HEK293 (cell line): ENCODE measurements around the gene PIGZ.
A peak's percentile ranks its signal among the peaks of the same experiment; 100 is the strongest.

Source experiments
- CTCF ChIA-PET: fragments of 350-600 bp; formaldehyde crosslinking; extraction: SDS; loops from one replicate; lab custom pipeline; 2021; ENCODE audit warnings: antibody characterized with exemption; lab: Yijun Ruan, JAX
- POLR2A ChIA-PET: fragments of 300-600 bp; formaldehyde crosslinking; extraction: SDS; loops from one replicate; lab custom pipeline; 2020; ENCODE audit warnings: antibody characterized with exemption, inconsistent platforms; lab: Yijun Ruan, JAX
- H3K27ac ChIP-seq: fragments of 200-500 bp; sonication (Bioruptor generic); 2 replicates; pipeline ENCODE4 v1.5.1; 2014; ENCODE audit warnings: low read depth, low read length, control low read depth, inconsistent platforms; ENCODE audit errors: extremely low read depth
- H3K36me3 ChIP-seq, 2 experiments: fragments of 200-500 bp in 1 of 2; sonication (Bioruptor generic) in 1 of 2; 1 replicate in 1 of 2; 2 replicates in 1 of 2; pipeline ENCODE4 v1.5.1; 2014 to 2017; ENCODE audit warnings: inconsistent platforms in 2 of 2, low read length in 2 of 2; ENCODE audit not compliant: control insufficient read depth in 2 of 2, insufficient read depth in 1 of 2
- H3K4me1 ChIP-seq: fragments of 200-500 bp; sonication (Bioruptor generic); 2 replicates; pipeline ENCODE4 v1.5.1; 2014; ENCODE audit warnings: mild to moderate bottlenecking, low read length, inconsistent platforms; ENCODE audit not compliant: control insufficient read depth, insufficient read depth
- H3K4me3 ChIP-seq: 2 replicates; pipeline ENCODE4 v1.5.1; 2011; ENCODE audit warnings: low read depth, mild to moderate bottlenecking, control low read depth, low read length, moderate library complexity
- H3K9me3 ChIP-seq: fragments of 200-500 bp; sonication (Bioruptor generic); 2 replicates; pipeline ENCODE4 v1.5.1; 2014; ENCODE audit warnings: low read depth, low read length, inconsistent platforms; ENCODE audit not compliant: control insufficient read depth, insufficient read depth
- EGR2 ChIP-seq: fragments of 450-650 bp; formaldehyde crosslinking; IDR thresholded peaks from 2 replicates; pipeline ENCODE4 v1.5.1; 2016; ENCODE audit warnings: low read depth, missing biosample characterization, missing genetic modification characterization
- GLIS1 ChIP-seq: fragments of 450-650 bp; formaldehyde crosslinking; IDR thresholded peaks from 2 replicates; pipeline ENCODE4 v1.5.1; 2016; ENCODE audit warnings: missing biosample characterization, missing genetic modification characterization
- GLIS2 ChIP-seq: fragments of 450-650 bp; formaldehyde crosslinking; IDR thresholded peaks from 2 replicates; pipeline ENCODE4 v1.5.1; 2016; ENCODE audit warnings: missing biosample characterization, missing genetic modification characterization
- INSM2 ChIP-seq: fragments of 450-650 bp; formaldehyde crosslinking; IDR thresholded peaks from 2 replicates; pipeline ENCODE4 v1.5.1; 2016; ENCODE audit warnings: missing biosample characterization, missing genetic modification characterization
- KLF9 ChIP-seq: fragments of 450-650 bp; formaldehyde crosslinking; IDR thresholded peaks from 2 replicates; pipeline ENCODE4 v1.5.1; 2016; ENCODE audit warnings: missing biosample characterization, missing genetic modification characterization, low read depth
- SALL2 ChIP-seq: fragments of 450-650 bp; formaldehyde crosslinking; IDR thresholded peaks from 2 replicates; pipeline ENCODE4 v1.5.0; 2017; ENCODE audit warnings: missing biosample characterization, mild to moderate bottlenecking, missing genetic modification characterization, borderline replicate concordance
- SP2 ChIP-seq: fragments of 450-650 bp; formaldehyde crosslinking; IDR thresholded peaks from 2 replicates; pipeline ENCODE4 v1.5.1; 2016; ENCODE audit warnings: missing biosample characterization, missing genetic modification characterization
- TCF7L2 ChIP-seq: IDR thresholded peaks from 2 replicates; pipeline ENCODE4 v1.6.1; 2011; ENCODE audit warnings: low read depth, mild to moderate bottlenecking, inconsistent platforms, low read length, moderate library complexity, borderline replicate concordance
- TRIM28 ChIP-seq: IDR thresholded peaks from 2 replicates; pipeline ENCODE4 v1.6.1; 2011; ENCODE audit warnings: low read length, control low read depth, borderline replicate concordance
- ZBTB11 ChIP-seq: fragments of 450-650 bp; formaldehyde crosslinking; conservative IDR thresholded peaks from 2 replicates; pipeline ENCODE4 v1.5.1; 2016; ENCODE audit warnings: low read depth, missing biosample characterization, missing genetic modification characterization
- ZBTB20 ChIP-seq: fragments of 450-650 bp; formaldehyde crosslinking; IDR thresholded peaks from 2 replicates; pipeline ENCODE4 v1.5.1; 2016; ENCODE audit warnings: missing biosample characterization, missing genetic modification characterization
- ZNF157 ChIP-seq: fragments of 450-650 bp; formaldehyde crosslinking; IDR thresholded peaks from 2 replicates; pipeline ENCODE4 v1.5.1; 2016; ENCODE audit warnings: missing biosample characterization, missing genetic modification characterization
- ZNF223 ChIP-seq: fragments of 450-650 bp; formaldehyde crosslinking; IDR thresholded peaks from 2 replicates; pipeline ENCODE4 v1.5.1; 2016; ENCODE audit warnings: missing biosample characterization, missing genetic modification characterization
- ZNF335 ChIP-seq: fragments of 450-650 bp; formaldehyde crosslinking; conservative IDR thresholded peaks from 2 replicates; pipeline ENCODE4 v1.5.1; 2016; ENCODE audit warnings: missing biosample characterization, missing genetic modification characterization
- ZNF404 ChIP-seq: fragments of 450-650 bp; formaldehyde crosslinking; IDR thresholded peaks from 2 replicates; pipeline ENCODE4 v1.5.1; 2017; ENCODE audit warnings: missing biosample characterization, missing genetic modification characterization
- ZNF488 ChIP-seq: fragments of 450-650 bp; formaldehyde crosslinking; IDR thresholded peaks from 2 replicates; pipeline ENCODE4 v1.5.1; 2016; ENCODE audit warnings: missing biosample characterization, missing genetic modification characterization
- ZNF501 ChIP-seq: fragments of 450-650 bp; formaldehyde crosslinking; IDR thresholded peaks from 2 replicates; pipeline ENCODE4 v1.5.1; 2016; ENCODE audit warnings: missing biosample characterization, missing genetic modification characterization
- ZNF626 ChIP-seq: fragments of 450-650 bp; sonication (Bioruptor Pico); formaldehyde crosslinking; IDR thresholded peaks from 2 replicates; pipeline ENCODE4 v1.5.1; 2018; ENCODE audit warnings: missing biosample characterization, missing genetic modification characterization, inconsistent platforms
- ZNF677 ChIP-seq: fragments of 450-650 bp; IDR thresholded peaks from 2 replicates; pipeline ENCODE4 v1.5.0; 2018; ENCODE audit warnings: missing biosample characterization, mild to moderate bottlenecking, missing genetic modification characterization, moderate library complexity
- ZNF792 ChIP-seq: fragments of 450-650 bp; formaldehyde crosslinking; IDR thresholded peaks from 2 replicates; pipeline ENCODE4 v1.5.1; 2016; ENCODE audit warnings: missing biosample characterization, missing genetic modification characterization
- ZSCAN5A ChIP-seq: fragments of 450-650 bp; formaldehyde crosslinking; IDR thresholded peaks from 2 replicates; pipeline ENCODE4 v1.5.1; 2016; ENCODE audit warnings: missing biosample characterization, missing genetic modification characterization
- TF ChIP-seq, protein P1 (sequence below): fragments of 450-650 bp; formaldehyde crosslinking; IDR thresholded peaks from 2 replicates; pipeline ENCODE4 v1.5.1; 2016; ENCODE audit warnings: missing biosample characterization, missing genetic modification characterization
- TF ChIP-seq, protein P2 (sequence below): fragments of 450-650 bp; formaldehyde crosslinking; IDR thresholded peaks from 2 replicates; pipeline ENCODE4 v1.5.1; 2016; ENCODE audit warnings: missing biosample characterization, missing genetic modification characterization

Gene PIGZ

DNA sequence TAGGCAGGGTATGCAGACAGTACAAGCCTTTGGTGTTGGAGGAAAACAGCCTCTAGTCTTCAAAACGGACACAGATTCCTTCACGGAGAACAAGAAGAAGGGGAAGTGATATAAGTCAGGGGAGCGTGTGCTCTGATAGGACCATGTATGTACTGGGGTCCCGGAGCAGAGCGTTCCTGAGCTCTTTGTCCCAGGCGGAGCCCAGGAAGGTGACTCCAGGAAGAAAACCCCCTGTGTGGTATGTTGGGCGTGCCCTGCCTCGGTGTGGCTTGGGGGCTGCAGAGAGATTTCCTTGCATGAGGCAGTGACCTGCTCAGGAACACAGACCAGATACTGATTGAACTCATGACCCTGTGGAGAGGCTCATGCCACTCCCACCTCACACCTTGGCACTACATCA is 39.3 kb upstream of the PIGZ start:
- ChIA-PET CTCF (interaction anchor here (0.7 kb wide), 1 partner anchor 362 kb away, joined by 3 read pairs; no protein-coding TSS in a partner anchor), POLR2A (no interaction called here)
- TF ChIP-seq, protein P1, sequence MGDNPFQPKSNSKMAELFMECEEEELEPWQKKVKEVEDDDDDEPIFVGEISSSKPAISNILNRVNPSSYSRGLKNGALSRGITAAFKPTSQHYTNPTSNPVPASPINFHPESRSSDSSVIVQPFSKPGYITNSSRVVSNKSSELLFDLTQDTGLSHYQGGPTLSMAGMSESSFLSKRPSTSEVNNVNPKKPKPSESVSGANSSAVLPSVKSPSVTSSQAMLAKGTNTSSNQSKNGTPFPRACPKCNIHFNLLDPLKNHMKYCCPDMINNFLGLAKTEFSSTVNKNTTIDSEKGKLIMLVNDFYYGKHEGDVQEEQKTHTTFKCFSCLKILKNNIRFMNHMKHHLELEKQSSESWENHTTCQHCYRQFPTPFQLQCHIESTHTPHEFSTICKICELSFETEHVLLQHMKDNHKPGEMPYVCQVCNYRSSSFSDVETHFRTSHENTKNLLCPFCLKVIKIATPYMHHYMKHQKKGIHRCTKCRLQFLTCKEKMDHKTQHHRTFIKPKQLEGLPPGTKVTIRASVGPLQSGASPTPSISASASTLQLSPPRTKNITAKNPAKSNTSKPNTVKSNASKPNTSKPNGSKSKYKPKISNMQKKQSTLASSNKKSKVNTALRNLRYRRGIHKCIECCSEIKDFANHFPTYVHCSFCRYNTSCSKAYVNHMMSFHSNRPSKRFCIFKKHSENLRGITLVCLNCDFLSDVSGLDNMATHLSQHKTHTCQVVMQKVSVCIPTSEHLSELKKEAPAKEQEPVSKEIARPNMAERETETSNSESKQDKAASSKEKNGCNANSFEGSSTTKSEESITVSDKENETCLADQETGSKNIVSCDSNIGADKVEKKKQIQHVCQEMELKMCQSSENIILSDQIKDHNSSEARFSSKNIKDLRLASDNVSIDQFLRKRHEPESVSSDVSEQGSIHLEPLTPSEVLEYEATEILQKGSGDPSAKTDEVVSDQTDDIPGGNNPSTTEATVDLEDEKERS (tag by site-specific recombination), result no peak
- TF ChIP-seq ZNF501 (tag by site-specific recombination) (no peak), KLF9 (no peak), ZNF335 (tag by site-specific recombination) (no peak), ZNF223 (no peak), ZNF404 (no peak), ZNF626 (tag by site-specific recombination) (no peak), ZNF157 (tag by site-specific recombination) (no peak), TCF7L2 (no peak)
- Histone ChIP-seq H3K27ac (no peak overlapping the region), H3K9me3 (no peaks in the 10 kb centered on the region), H3K36me3 (peaks cover 0 to 15% of the 10 kb centered on the region in 2 experiments; a peak in 1 of 3 replicates), H3K4me3 (no peak overlapping the region), H3K4me1 (no peaks in the 10 kb centered on the region; the same call in 1 of the 2 replicates)

DNA sequence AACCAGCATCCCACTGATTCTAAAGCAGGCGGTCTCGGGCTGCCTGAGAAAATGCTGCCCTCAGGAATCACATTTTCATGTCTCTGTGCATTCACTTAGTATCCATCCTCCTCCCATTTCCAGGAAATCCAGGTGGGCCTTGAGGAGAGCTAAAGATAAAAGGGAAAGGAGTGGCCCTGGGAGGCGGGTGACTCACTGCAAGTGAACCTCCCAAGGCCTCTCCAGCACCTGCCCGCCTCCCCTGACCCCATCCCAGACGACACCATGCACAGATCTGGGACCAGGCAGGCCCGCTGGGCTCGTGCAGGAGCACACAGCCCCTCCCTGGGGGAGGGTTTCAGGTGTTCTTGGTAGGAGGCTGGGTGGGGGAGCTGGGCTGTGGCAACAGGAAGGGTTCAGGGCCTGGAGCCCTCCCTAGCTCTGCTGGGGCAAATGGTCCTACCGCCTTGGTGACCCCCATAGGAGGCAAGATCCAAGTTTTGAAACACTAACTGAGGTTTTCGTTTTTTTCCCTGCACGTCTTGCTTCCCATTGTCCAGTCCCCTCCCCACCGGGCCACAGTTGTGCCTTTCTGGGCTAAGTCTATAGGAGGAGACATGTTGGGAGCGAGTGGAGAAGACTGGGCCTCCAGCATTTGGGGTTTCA is 38.8 kb upstream of the PIGZ start:
- Histone ChIP-seq H3K36me3 (peaks cover 0 to 15% of the 10 kb centered on the region in 2 experiments; a peak in 1 of 3 replicates), H3K9me3 (no peaks in the 10 kb centered on the region), H3K4me3 (no peak overlapping the region), H3K27ac (no peak overlapping the region), H3K4me1 (no peaks in the 10 kb centered on the region; the same call in 1 of the 2 replicates)
- ChIA-PET CTCF (interaction anchor here (0.7 to 1.0 kb wide), 2 partner anchors 22 to 363 kb away, joined by 3 read pairs; no protein-coding TSS in a partner anchor), POLR2A (interaction anchor here (0.6 kb wide), 1 partner anchor 60 kb away, joined by 4 read pairs; no protein-coding TSS in a partner anchor)
- TF ChIP-seq ZNF792 (tag by site-specific recombination) (no peak), ZBTB20 (tag by site-specific recombination) (no peak), TRIM28 (no peak), INSM2 (tag by site-specific recombination) (no peak), SP2 (tag by site-specific recombination) (peak; percentile 33), ZNF501 (tag by site-specific recombination) (no peak), ZNF488 (tag by site-specific recombination) (no peak), GLIS1 (peak; percentile 97), ZNF223 (no peak), GLIS2 (tag by site-specific recombination) (0 out of 2 replicates have a peak, but pooled peaks have one; percentile 47), EGR2 (tag by site-specific recombination) (no peak), SALL2 (no peak), ZSCAN5A (tag by site-specific recombination) (no peak), ZBTB11 (no peak), ZNF677 (no peak)
- TF ChIP-seq, protein P2, sequence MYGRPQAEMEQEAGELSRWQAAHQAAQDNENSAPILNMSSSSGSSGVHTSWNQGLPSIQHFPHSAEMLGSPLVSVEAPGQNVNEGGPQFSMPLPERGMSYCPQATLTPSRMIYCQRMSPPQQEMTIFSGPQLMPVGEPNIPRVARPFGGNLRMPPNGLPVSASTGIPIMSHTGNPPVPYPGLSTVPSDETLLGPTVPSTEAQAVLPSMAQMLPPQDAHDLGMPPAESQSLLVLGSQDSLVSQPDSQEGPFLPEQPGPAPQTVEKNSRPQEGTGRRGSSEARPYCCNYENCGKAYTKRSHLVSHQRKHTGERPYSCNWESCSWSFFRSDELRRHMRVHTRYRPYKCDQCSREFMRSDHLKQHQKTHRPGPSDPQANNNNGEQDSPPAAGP (tag by site-specific recombination), result peak; percentile 55
